ENCODE measurements around the gene CDK18. TPM values are rescaled to one million over a fixed set of nuclear protein-coding genes. Genes with fewer than 3 reads are reported as not detected.

CDK18 gene
- total RNA-seq, 1 donor from 2014 or later, result 2.6 TPM

DNA sequence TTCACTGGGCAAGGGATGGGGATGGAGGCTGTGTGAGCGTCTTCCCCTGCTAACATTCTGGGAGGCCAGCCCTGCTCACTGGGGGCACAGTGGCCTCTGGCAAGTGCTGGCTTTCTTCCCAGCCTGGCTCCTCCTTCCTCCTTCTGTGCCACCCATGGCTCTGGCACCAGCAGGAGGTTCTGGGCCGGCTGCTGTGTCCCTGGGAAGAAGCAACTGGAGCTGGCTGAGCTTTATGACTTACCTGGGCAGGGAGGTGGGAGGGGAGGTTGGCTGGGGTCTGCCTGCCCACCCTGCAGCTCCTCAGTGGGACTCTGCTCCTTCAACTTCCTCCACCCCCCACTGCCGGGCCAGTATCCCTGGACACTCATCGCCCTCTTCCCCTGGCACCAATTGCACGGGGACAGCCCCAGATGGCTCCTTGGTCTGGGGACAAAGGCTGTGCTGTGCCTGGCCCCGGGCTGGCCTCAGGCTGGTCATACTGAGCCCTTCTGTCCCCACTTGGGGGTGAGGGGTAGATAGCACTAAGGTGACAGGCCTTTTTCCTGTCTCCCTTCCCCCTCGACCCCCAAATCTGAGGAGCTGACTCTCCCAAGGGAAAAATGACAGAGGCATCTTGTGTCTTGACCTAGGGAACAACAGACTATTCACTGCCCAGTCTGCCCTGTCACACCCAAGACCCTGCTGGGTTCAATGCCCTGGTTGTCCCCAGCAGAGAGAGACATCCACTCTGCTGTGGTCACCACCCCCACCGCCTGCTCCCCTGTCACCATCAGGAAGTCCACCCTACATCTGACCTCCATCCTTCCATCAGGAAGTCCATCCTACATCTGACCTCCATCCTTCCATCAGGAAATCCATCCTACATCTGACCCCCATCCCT is 14.4 kb downstream of the CDK18 start:
- ChIA-PET POLR2A (no interaction called here), CTCF (interaction anchor here (8.2 kb wide), 1 partner anchor 32 kb away, joined by 196 read pairs; no protein-coding TSS in a partner anchor)
- TF ChIP-seq CTCF (IDR thresholded peaks at IDR 0.05), result no peak
- Mint-ChIP-seq H3K4me1 (peaks cover 5% of the 10 kb centered on the region), H3K27me3 (peaks cover 6% of the 10 kb centered on the region), H3K27ac (no peak overlapping the region), H3K9me3 (no peaks in the 10 kb centered on the region), H3K4me3 (no peak overlapping the region), H3K36me3 (ENCODE audit: low read depth) (no peaks in the 10 kb centered on the region)
- ATAC-seq (ENCODE audit: low read depth) (no peak), DNase-seq (no peak)
- intact Hi-C loops (cut with micrococcal nuclease), result no loop called here

GRCh38 chr1:205519541-205520131 is 15.2 kb downstream of the CDK18 start:
- ChIA-PET CTCF (interaction anchor here (8.2 kb wide), 1 partner anchor 33 kb away, joined by 196 read pairs; no protein-coding TSS in a partner anchor), POLR2A (no interaction called here)
- Mint-ChIP-seq H3K36me3 (ENCODE audit: low read depth) (no peaks in the 10 kb centered on the region), H3K4me1 (peaks cover 2% of the 10 kb centered on the region), H3K27me3 (peaks cover 6% of the 10 kb centered on the region), H3K4me3 (no peak overlapping the region), H3K9me3 (no peaks in the 10 kb centered on the region), H3K27ac (no peak overlapping the region)
- no peak for TF ChIP-seq CTCF (IDR thresholded peaks at IDR 0.05)
- ATAC-seq (ENCODE audit: low read depth) (no peak), DNase-seq (no peak)
- intact Hi-C loops (cut with micrococcal nuclease), result no loop called here

DNA sequence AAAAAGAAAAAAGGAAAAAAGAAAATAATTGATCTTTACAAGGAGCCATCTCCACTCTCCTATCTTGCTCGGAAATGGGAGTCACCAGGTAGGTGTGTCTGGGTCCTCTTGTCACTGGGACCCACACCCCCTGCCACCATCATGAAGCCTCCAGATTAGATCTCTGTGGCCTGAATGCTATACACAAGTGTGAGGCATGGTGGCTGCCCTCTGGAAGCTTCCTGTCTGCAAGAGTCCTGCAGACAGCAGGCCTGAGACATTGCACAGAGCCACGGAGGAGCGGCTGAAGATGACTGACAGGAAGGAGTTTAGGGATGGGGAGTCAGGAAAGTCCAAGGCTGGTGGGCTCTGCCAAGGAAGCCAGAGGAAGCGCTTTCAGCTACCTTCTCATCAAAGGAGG is 16.2 kb downstream of the CDK18 start:
- Mint-ChIP-seq H3K4me1 (no peaks in the 10 kb centered on the region), H3K4me3 (no peak overlapping the region), H3K27me3 (peaks cover 6% of the 10 kb centered on the region), H3K36me3 (ENCODE audit: low read depth) (no peaks in the 10 kb centered on the region), H3K9me3 (no peaks in the 10 kb centered on the region), H3K27ac (no peak overlapping the region)
- ChIA-PET POLR2A (no interaction called here), CTCF (interaction anchor here (8.2 kb wide), 1 partner anchor 34 kb away, joined by 196 read pairs; no protein-coding TSS in a partner anchor)
- intact Hi-C loops (cut with micrococcal nuclease), result no loop called here
- no peak for DNase-seq
- TF ChIP-seq CTCF (IDR thresholded peaks at IDR 0.05), result no peak
- ATAC-seq (ENCODE audit: low read depth), result no peak

GRCh38 chr1:205521686-205522085 is 17.2 kb downstream of the CDK18 start:
- Mint-ChIP-seq H3K27me3 (peaks cover 6% of the 10 kb centered on the region), H3K36me3 (ENCODE audit: low read depth) (no peaks in the 10 kb centered on the region), H3K27ac (no peak overlapping the region), H3K4me1 (no peaks in the 10 kb centered on the region), H3K4me3 (no peak overlapping the region), H3K9me3 (no peaks in the 10 kb centered on the region)
- POLR2A ChIA-PET, result no interaction called here
- no peak for TF ChIP-seq CTCF (IDR thresholded peaks at IDR 0.05)
- CTCF ChIA-PET, result interaction anchor here (5.4 to 8.2 kb wide), 2 partner anchors 35 to 185 kb away, joined by 100 to 196 read pairs; no protein-coding TSS in a partner anchor
- intact Hi-C loops (cut with micrococcal nuclease), result no loop called here
- DNase-seq (no peak), ATAC-seq (ENCODE audit: low read depth) (no peak)

DNA sequence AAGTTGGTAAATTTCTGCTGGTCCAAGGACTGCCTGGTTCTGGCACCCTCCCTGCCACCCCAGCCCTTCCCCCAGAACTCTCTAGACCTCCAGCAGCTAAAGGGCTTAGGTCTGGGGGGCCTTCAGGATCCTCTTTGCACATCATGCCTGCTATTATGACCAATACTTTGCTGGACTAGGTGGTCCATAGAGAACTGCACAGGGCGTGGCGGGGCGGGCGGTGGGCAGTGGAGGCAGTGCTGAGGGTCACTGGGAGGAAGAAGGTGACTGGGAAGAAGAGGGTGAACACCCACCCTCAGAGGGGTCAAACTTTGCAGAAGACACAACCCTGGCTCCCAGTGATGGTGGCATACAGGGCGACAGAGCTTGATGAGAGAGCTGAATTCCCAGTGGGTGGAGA is 18.2 kb downstream of the CDK18 start:
- DNase-seq (no peak), ATAC-seq (ENCODE audit: low read depth) (no peak)
- Mint-ChIP-seq H3K36me3 (ENCODE audit: low read depth) (no peaks in the 10 kb centered on the region), H3K27ac (no peak overlapping the region), H3K4me3 (no peak overlapping the region), H3K27me3 (peaks cover 6% of the 10 kb centered on the region), H3K9me3 (no peaks in the 10 kb centered on the region), H3K4me1 (no peaks in the 10 kb centered on the region)
- ChIA-PET CTCF (interaction anchor here (1.2 to 8.2 kb wide), 8 partner anchors 36 to 248 kb away, joined by 3 to 196 read pairs (median 42); no protein-coding TSS in a partner anchor), POLR2A (no interaction called here)
- intact Hi-C loops (cut with micrococcal nuclease), result no loop called here
- no peak for TF ChIP-seq CTCF (IDR thresholded peaks at IDR 0.05)

Measured in activated B cell treated with CpG ODN at 0.5 μM for 24 hours (primary cell).